HG02885 (cell line): ENCODE results near the gene TTLL11.

ENCODE experiments used
- ATAC-seq: cut with Tn5 transposase; IDR thresholded peaks from one replicate; pipeline ENCODE4 v1.9.1; 2021; ENCODE audit warnings: mild to moderate bottlenecking; ENCODE audit not compliant: unreplicated experiment, poor library complexity

TTLL11 gene

DNA sequence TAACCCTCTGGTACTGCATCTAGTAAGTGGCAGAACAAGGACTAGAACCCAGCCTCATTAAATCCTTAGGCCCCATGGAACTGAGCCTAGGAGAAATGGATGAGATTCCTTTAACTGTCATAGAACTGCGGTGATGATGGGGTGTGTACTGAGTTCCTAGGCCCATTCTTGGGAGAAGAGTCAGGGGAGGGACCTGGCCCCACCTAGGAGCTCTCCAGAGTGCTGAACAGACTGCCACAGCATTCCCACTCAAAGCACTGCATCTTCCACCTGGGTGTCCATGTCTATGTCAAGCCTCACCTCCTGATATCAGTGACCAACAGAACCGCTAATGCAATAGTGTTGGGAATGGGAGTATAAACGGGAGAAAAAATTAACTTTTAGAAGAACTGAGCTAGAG is 36.6 kb downstream of the TTLL11 start:
- ATAC-seq, result no peak

DNA sequence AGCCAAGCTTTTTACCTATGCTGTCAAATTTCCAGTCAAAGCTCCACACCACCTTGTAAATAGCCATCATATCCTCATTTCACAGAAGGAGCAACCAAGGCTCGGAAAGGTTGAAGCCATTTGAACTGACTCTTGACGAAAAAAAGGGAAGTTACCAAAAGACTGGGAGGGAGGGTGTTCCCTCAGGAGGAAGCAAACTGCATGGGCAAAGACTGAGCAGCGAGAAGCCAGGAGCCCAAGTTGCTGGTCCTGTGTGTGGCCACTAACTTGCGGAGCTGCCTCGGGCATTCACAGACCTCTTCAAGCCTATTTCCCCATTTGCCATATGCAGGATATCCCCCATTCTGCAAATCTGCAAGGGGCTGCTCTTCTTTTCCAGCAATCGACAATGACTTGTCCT is 37.4 kb downstream of the TTLL11 start:
- ATAC-seq, result no peak

DNA sequence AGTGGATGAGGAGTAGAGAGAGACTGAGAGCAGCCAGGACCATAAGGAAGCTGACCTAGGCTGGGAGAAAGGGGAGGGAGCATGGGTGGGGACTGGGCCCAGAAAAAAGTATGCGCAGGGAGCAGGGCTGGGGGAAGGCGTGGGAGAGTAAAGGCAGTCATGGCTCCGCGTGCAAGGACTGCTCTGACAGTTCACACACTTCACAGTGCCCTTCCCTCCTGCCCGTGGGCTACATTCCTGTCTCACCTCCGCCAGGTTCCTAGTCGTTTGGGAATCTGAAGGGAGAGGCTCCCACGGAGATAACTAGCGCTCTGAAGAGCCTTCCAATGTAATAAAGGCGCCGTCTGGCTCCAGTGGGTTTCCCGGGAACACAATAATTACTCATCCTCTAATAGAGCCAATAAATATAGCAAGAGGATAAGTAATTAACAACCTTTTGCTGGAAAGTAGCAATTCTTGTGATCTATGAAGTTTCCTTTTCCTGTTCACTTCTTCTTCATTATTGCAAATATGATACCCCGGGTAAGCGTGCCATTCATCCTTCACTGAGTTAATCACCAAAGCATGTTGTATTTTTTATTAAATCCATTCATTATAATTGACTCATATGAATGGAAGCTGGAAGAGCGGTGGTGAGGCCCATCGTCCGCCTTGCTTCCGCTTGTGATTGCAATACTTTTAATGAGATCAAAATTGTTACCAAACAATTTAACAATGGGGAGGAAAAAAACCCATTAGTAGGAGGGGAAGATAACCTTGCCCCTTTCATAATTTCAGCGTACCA is 39.3 kb downstream of the TTLL11 start:
- ATAC-seq, result no peak

DNA sequence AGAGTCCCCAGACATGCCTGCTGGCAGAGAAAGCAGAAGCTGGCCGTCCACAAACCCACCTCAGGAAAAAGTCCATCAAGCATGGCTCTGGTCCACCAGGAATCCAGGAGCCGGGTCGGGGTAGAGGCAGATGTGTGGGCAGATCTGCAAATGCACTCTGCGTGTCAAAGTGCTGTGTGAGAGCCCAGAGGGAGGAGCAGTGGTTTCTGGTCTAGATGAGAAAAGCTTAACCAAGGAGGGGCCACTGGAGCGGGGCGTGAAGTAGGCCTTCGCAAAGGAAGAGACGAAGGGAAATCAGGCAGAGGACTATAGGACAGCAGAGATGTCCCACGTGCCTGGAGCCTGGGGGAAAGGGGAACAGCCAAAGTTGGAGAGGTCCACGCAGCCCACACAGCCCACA is 40.0 kb downstream of the TTLL11 start:
- no peak for ATAC-seq

DNA sequence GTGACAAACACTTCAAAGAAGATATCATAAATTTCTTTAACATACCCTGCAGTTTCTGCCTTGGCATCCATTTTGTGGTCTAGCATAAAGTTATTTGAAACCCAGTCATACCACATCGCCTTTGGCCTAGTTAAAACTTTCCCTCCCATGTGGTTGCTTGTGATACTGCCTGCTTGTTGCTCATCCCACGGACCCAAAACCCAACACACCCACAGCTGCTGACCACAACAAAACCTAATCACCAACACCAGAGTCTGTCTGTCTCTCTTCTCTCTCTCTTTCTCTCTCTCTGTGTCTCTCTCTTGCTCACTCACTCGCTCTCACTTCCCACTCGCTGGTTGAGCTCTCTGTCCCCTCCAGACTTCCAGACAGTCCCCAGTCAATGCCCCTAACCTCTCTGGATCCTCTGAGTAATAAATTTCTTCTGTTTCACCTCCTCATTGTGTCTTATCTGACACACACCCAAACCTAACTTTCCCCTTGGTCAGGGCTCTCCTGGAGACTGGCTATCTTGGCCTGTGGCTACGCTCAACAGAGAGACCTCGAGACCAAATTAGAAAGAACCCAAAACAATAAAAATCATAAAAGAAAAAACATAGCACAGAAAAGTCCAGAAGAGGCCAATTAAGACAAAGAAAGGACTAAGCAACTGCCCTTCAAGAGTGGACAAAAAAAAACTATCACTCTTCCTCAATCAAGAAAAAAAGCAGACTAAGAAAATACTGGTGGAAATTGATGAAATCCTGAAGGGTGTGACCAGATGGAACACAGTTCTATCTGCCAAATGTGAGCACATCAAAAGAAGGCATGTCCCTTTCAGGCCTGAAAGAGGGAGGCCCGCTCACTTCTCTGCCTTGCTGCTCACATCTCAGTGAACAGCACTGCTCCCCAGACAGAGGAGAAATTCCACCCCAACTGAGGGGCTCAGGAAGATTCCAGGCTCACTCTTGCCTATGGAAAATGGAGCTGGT is 41.5 kb downstream of the TTLL11 start:
- ATAC-seq, result peak; percentile 79

DNA sequence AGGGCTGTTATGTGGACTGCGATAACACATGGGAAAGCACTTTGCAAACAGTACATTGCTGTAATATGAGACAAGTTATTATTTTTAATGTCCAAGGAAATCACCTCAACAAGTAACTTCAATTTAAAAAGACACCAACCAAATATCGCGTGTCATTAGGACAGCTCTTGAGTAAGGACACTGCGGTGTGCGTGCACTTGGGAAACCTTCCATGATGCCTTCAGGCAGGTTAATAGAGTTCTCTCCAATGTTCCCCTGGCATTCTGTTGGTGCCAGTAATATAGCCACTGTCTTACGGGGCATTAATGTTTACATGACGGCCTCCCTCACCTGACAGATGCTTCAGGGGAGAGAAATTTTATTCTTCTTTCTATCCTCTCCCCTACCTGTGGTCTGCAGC is 42.9 kb downstream of the TTLL11 start:
- no peak for ATAC-seq

DNA sequence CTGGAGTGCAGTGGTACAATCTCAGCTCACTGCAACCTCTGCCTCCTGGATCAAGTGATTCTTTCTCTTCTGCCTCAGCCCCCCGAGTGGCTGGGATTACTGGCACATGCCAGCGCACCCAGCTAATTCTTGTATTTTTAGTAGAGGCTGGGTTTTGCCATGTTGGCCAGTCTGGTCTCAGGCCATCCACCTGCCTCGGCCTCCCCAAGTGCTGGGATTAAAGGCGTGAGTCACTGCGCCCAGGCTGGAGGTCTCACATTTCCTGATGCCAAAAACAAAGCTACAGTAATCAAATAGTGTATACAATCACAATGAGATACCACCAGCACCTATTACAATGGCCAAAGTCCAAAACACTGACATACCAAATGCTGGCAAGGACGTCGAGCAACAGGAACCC is 51.1 kb downstream of the TTLL11 start:
- no peak for ATAC-seq

DNA sequence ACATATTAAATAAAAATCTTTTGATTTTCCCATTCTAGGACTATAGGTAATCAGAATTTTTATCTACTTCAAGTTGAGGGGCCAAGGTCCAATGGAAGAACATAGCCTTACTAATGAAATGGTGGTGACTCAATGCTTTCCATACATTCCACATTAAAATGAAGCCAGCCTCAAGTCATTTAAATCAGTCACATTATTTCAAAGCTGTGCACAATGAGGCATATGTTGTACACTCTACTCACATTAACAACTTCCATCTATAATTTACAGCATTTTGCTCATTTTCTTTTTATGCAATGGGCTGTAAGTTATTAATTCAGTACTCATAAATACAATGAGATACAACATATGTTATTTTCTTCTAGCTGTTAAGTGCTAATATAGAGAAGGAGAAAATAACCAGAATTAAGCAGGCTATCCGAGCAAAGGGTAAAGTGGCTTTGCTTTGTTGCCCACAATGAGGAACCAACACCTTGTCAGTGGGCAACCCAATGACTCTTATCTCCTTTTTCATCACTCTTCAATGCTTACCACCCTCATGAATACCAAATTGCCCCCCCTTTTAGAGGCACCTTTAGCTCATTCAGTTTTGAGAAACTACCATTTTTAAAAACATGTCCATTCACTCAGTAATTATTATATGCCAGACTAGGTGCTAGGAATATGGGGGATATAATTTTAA is 52.4 kb downstream of the TTLL11 start:
- no peak for ATAC-seq

DNA sequence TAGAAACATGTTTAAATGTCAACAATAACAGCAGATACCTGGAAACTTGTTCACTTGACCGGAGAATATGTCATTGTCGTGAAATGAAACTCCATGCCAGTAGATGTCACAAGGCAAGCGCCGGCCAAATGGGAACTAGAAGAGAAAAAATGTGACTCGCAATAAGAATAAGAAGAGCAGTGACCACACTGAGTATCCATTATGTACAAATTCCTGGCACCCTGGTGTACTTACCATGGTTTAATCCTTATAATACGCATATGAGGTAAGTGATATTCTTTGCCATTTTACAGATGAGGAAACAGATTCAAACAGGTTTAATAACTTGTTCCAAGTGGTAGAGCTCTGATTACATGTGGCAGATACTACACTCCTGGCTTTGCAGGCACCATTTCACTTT is 53.9 kb downstream of the TTLL11 start:
- no peak for ATAC-seq

DNA sequence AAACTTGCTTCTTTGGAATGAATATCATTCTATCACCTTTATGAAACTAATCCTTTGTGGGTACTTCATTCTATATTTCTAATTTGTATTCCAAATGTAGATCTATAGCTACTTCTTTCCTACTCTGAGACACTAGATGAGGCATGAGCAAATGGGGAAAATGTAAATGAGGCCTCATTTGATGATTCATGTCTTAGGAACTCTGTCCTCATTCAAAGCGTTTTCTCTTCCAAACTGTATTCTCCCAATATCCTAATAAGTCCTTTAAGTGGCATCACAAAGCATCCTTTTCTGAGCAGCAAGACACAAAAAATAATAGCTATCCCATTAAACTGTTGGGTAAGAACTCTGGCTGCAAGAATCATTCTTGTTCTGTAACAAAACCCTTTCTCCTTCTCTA is 56.1 kb downstream of the TTLL11 start:
- no peak for ATAC-seq

DNA sequence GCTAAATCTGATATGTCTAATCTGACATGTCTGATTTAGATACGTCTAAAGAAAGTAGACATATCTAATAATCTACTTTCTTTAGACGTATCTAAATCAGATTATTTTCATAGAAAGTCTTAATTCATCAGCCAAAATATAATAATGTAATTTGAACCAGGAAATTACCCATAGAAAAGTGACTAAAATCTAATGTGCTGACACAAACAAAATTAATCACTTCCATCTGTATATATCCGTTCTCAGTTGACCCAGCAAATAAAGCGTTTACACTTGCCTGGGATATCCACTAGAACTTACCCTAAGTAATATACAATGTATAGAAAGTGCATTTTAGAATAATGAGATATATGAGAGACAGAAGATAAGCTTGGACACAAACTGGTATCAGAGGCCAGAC is 56.7 kb downstream of the TTLL11 start:
- no peak for ATAC-seq

DNA sequence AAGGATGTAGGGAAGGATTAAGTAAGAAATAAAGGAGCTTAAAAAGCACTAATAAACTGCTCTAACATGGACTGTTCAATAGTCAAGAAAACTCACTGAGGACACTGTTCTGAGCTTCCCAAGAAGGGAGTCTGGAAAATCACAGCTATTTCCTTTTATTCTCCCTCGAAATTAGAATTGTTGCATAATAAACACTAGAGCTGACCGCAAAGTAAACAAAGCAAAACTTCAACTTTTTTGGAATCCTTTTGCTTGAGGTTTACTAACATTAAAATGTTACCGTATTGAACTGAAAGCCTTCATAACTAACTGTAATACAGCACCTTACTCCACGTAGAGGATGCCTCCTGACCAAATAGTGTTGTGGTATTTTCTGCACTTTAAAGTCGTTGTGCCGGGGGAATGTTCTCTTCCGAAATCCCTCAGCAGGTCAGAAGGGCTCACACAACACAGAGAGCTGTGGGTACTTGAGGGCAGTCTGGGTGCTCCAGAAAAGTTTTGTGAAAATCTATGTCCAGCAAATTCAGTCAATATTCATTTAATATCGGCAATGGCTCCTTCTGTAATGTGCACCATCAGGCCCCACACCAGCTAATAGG is 59.2 kb downstream of the TTLL11 start:
- no peak for ATAC-seq

DNA sequence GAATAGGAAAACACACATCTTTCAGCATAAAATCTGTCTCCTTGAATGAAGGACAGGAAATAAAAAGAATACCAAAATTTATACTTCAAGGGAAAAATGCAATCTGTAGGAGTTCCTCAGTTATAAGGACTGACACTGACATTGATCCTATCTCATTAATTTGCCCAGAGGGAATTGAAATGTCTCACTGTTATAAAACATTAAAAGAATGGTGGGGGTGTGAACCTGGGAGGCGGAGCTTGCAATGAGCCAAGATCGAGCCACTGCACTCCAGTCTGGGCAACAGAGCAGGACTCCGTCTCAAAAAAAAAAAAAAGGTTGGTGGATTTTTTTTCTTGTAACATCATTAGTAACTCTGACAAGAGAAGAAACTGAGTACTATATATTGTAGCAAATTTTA is 60.8 kb downstream of the TTLL11 start:
- ATAC-seq, result no peak

DNA sequence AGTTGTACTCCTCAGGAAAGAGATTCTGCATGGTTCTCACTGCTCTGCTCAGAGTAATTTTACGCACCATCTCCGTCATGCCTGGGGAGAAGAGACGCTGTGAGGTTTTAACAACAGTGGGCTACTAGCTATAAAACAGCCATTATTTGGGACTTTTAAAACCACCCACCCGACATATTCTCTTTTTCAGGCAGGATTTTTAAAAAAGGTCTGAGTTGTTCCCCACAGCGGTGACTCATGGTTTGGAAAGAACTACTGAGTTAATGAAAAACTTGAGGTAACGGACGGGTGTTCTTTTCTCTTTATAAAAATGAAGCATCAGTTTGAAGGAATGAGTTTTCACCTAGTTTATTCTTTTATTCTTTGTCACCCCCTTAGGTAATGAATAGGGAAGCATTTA is 61.3 kb downstream of the TTLL11 start:
- ATAC-seq, result no peak

DNA sequence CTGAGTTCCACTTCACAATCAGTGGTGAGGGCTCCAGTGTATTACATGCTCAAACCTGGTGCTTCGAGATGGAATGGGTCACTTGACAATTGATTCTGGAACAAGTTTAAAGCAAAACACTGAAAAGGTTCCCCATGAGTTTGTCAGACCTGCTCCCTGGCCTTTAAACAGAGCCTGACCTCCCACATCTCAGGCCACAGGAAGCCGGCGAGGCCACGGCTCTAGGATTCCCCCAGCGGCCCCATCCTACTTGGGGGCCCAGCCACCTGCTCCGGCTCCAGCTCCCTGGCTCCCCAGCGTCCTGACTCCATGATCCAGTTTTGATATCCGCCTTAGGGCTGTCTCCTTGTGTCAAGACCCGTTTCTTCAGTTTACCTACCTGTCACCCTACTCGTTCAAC is 62.0 kb downstream of the TTLL11 start:
- no peak for ATAC-seq

DNA sequence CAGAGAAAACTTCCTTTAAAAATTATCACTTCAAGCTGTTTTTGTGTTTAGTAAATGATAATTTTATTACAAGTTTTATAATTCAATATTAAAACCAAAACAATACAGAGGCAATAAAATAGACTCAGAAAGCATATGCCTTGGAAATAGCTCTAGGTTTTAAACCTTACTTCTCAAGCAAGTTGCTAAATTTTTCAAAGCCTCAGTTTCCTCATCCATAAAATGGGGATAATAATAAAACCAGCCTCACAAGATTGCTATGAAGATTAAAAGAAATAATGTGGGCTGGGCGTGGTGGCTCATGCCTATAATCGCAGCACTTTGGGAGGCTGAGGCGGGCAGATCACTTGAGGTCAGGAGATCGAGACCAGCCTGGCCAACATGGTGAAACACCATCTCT is 62.8 kb downstream of the TTLL11 start:
- ATAC-seq, result no peak

DNA sequence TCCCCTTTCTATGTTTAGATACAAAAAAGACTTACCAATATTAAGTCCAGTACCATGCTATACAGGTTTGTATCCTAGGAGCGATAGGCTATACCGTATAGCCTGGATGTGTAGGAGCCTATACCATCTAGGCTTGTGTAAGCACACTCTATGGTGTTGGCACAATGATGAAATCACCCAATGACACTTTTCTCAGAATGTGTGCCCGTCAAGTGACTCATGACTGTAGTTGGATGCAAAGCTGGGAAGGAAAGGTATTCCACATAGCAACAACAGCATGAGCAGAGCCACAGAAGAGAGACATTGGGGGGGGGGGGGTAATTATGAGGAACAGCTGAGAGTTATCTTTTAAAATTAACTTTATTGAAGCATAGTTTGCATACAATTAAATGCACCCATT is 63.2 kb downstream of the TTLL11 start:
- ATAC-seq, result no peak

DNA sequence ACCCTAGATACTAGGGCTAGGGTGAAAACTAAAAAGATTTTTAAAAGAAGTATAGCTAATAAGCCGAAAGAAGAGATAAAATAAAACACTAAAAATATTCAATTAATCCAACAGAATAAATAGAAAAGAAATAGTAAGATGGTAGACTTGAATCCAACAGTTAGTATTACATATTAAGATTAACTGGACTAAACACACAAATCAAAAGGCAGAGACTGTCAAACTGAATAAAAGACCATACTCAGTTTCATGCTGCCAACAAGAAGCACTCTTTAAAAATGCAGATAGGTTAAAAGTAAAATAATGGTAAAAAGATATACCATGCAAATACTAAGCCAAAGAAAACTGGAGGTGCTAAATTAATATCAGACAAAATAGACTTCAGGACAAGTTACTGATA is 65.0 kb downstream of the TTLL11 start:
- no peak for ATAC-seq

DNA sequence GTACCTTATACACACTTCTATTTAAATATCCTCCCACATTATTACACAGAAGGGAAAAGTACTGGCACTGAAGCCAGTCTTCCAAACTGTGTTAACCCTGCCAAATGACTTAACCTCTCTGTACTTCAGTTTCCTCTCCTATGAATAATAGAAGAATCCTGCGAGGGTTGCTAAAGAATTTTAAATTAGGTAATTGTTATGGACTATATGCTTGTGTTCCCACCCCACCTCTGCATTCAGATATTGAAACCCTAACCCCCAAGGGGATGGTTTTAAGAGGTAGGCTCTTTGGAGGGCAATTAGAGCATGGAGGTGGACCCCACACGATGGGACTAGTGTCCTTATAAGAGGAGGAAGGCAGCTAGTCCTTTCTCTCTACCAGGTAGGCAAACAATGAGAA is 72.7 kb downstream of the TTLL11 start:
- ATAC-seq, result no peak

DNA sequence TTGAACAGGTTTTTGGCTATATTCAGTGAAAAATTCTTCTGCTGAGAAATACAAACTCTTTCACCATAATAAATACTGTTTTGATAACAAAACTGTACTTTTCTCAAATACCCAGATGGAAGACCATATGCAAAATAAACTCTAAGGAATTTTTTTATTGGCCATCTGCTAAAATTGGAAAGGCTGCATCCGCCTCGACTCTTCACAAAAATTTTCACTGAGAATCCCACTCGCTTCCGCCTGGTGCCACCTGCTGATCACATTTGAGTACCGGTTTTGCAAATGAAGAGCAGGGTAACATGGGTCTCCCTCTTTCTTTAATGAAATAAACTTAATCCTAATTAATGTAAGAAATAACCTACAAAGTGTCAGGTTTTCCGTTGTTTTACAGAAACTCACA is 76.4 kb downstream of the TTLL11 start:
- no peak for ATAC-seq

DNA sequence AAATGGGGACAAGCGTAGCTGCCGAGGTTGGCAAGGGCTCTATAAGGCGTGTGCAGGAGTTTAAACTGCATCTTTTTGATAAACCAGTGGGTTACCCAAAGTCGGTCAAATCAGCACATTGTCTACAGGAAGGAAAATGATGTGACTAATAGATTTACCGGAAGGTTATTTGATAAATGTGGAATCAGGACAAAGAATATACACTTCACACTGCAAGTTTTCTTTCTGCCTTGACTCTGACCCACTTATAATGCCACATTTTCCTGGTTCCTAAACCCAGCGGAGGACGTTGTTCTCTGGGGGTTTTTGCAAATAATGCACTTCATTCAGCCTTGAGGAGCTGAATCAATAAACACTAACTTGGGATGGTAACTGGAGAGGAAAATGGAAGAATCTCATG is 76.8 kb downstream of the TTLL11 start:
- ATAC-seq, result no peak
